Smooth muscle cell (in vitro differentiated cells): ENCODE results near the gene SLC9A1. TPM values are rescaled to one million over a fixed set of nuclear protein-coding genes. Genes with fewer than 3 reads are reported as not detected.

Source experiments
- DNase-seq: peaks from one replicate; lab custom pipeline; 2025; ENCODE audit not compliant: unreplicated experiment; lab: John Stamatoyannopoulos, UW
- H2AFZ ChIP-seq: fragments of 200-600 bp; sonication (generic); 2 replicates; pipeline ENCODE4 v1.6.0; 2016; ENCODE audit warnings: antibody characterized with exemption, low read depth, mild to moderate bottlenecking
- H3F3A ChIP-seq: fragments of 200-600 bp; sonication (generic); 2 replicates; pipeline ENCODE4 v1.6.0; 2017; ENCODE audit warnings: antibody characterized with exemption, low read depth
- H3K27ac ChIP-seq: fragments of 200-600 bp; sonication (generic); 2 replicates; pipeline ENCODE4 v1.5.1; 2016; ENCODE audit warnings: low read depth, mild to moderate bottlenecking
- H3K27me3 ChIP-seq: fragments of 200-600 bp; sonication (generic); 2 replicates; pipeline ENCODE4 v1.6.1; 2016; ENCODE audit warnings: low read depth, mild to moderate bottlenecking
- H3K36me3 ChIP-seq: fragments of 200-600 bp; sonication (generic); 2 replicates; pipeline ENCODE4 v1.5.1; 2016; ENCODE audit warnings: low read depth
- H3K4me1 ChIP-seq: fragments of 200-600 bp; sonication (generic); 2 replicates; pipeline ENCODE4 v1.5.1; 2016; ENCODE audit warnings: low read depth
- H3K4me2 ChIP-seq: fragments of 200-600 bp; sonication (generic); 2 replicates; pipeline ENCODE4 v1.6.0; 2016; ENCODE audit warnings: mild to moderate bottlenecking
- H3K4me3 ChIP-seq: fragments of 200-600 bp; sonication (generic); 2 replicates; pipeline ENCODE4 v1.5.1; 2016; ENCODE audit warnings: mild to moderate bottlenecking
- H3K79me2 ChIP-seq: fragments of 200-600 bp; sonication (generic); 2 replicates; pipeline ENCODE4 v1.6.0; 2016; ENCODE audit warnings: low read depth, mild to moderate bottlenecking
- H3K9ac ChIP-seq: fragments of 200-600 bp; sonication (generic); 2 replicates; pipeline ENCODE4 v1.6.0; 2016; ENCODE audit warnings: low read depth
- H3K9me3 ChIP-seq: fragments of 200-600 bp; sonication (generic); replicated peaks from 2 replicates; pipeline ENCODE4 v1.5.1; 2016; ENCODE audit warnings: low read depth
- H4K20me1 ChIP-seq: fragments of 200-600 bp; sonication (generic); 2 replicates; pipeline ENCODE4 v1.6.0; 2016; ENCODE audit warnings: low read depth
- CTCF ChIP-seq: fragments of 200-600 bp; sonication (generic); IDR thresholded peaks from 2 replicates; pipeline ENCODE4 v1.5.1; 2017; ENCODE audit warnings: borderline replicate concordance, mild to moderate bottlenecking, antibody characterized with exemption; ENCODE audit not compliant: insufficient read depth, poor library complexity, severe bottlenecking
- WGBS: methylation state at CpG from one replicate; pipeline ENCODE4 v1.1.7; 2016; ENCODE audit warnings: low lambda C conversion rate; 5-methylcytosine and 5-hydroxymethylcytosine counted together
- polyA plus RNA-seq: library from polyadenylated mRNA; unstranded; fragments of >200 nt; fragmentation: Nextera tagmentation; extraction: Ambion mirVana; gene quantifications from 2 replicates; pipeline ENCODE4 v1.2.1, GENCODE V29; 2016
- total RNA-seq: library from RNA; depleted of rRNA; stranded (reverse); fragments of >200 nt; gene quantifications from 2 replicates; pipeline ENCODE4 v1.2.3, GENCODE V29; 2014

The SLC9A1 gene
- total and polyA plus RNA-seq, 2 experiments from 2014 or later, result 16.5 to 37.4 TPM

GRCh38 chr1:27086026-27086425 is 68.9 kb downstream of the SLC9A1 start:
- H3K4me2 ChIP-seq, result no peak overlapping the region
- no peaks in the 10 kb centered on the region for H3K79me2 ChIP-seq

GRCh38 chr1:27084107-27084506 is 70.8 kb downstream of the SLC9A1 start:
- no peaks in the 10 kb centered on the region for H3K79me2 ChIP-seq
- no peaks in the 10 kb centered on the region for H3K4me1 ChIP-seq
- no peak for DNase-seq
- no peak overlapping the region for H2AFZ ChIP-seq
- H3K27ac ChIP-seq, result no peak overlapping the region
- WGBS, result 91% methylated on average over 4 of the region's 4 CpGs
- H4K20me1 ChIP-seq, result no peaks in the 10 kb centered on the region
- H3F3A ChIP-seq, result no peaks in the 10 kb centered on the region
- no peaks in the 10 kb centered on the region for H3K27me3 ChIP-seq
- H3K9me3 ChIP-seq, result no peaks in the 10 kb centered on the region
- H3K9ac ChIP-seq, result no peak overlapping the region
- no peak overlapping the region for H3K4me3 ChIP-seq
- TF ChIP-seq CTCF, result no peak
- no peak overlapping the region for H3K4me2 ChIP-seq
- no peaks in the 10 kb centered on the region for H3K36me3 ChIP-seq

More at GRCh38 chr1:27086026-27086425, 68.9 kb downstream of the SLC9A1 start:
- Histone ChIP-seq H3F3A (no peaks in the 10 kb centered on the region), H3K36me3 (no peaks in the 10 kb centered on the region), H2AFZ (no peak overlapping the region), H3K4me3 (no peak overlapping the region), H4K20me1 (no peaks in the 10 kb centered on the region), H3K9ac (no peak overlapping the region), H3K27me3 (no peaks in the 10 kb centered on the region), H3K4me1 (no peaks in the 10 kb centered on the region), H3K27ac (no peak overlapping the region), H3K9me3 (no peaks in the 10 kb centered on the region)
- no peak for DNase-seq
- TF ChIP-seq CTCF, result no peak
- 82% methylated on average over 3 of the region's 3 CpGs for WGBS

- H3K4me2 ChIP-seq, result no peak overlapping the region
- H3K4me3 ChIP-seq, result no peak overlapping the region
- H3K9me3 ChIP-seq, result no peaks in the 10 kb centered on the region
- no peak for DNase-seq
- TF ChIP-seq CTCF, result no peak
- no peaks in the 10 kb centered on the region for H4K20me1 ChIP-seq
- H3K79me2 ChIP-seq, result no peaks in the 10 kb centered on the region
- no peaks in the 10 kb centered on the region for H3K27me3 ChIP-seq
- no peak overlapping the region for H3K27ac ChIP-seq
- no peaks in the 10 kb centered on the region for H3F3A ChIP-seq
- 88% methylated on average over 7 of the region's 7 CpGs for WGBS
- H3K4me1 ChIP-seq, result no peaks in the 10 kb centered on the region
- H2AFZ ChIP-seq, result no peak overlapping the region
- H3K9ac ChIP-seq, result no peak overlapping the region
- no peaks in the 10 kb centered on the region for H3K36me3 ChIP-seq
Observed at GRCh38 chr1:27077968-27078367, 77.0 kb downstream of the SLC9A1 start.

- Histone ChIP-seq H3K27ac (no peak overlapping the region), H2AFZ (no peak overlapping the region), H3K4me2 (no peak overlapping the region), H3K9me3 (no peaks in the 10 kb centered on the region), H3K4me3 (no peak overlapping the region), H3K4me1 (no peaks in the 10 kb centered on the region), H3F3A (no peaks in the 10 kb centered on the region), H3K36me3 (no peaks in the 10 kb centered on the region), H3K9ac (no peak overlapping the region), H3K27me3 (no peaks in the 10 kb centered on the region), H4K20me1 (no peaks in the 10 kb centered on the region), H3K79me2 (no peaks in the 10 kb centered on the region)
- TF ChIP-seq CTCF, result no peak
- 95% methylated on average over 2 of the region's 2 CpGs for WGBS
- DNase-seq, result no peak
Observed at GRCh38 chr1:27076803-27077202, 78.1 kb downstream of the SLC9A1 start.
